Heart left ventricle (tissue), 11 donors: ENCODE measurements around the gene PARP6. TPM values are rescaled to one million over a fixed set of nuclear protein-coding genes. Genes with fewer than 3 reads are reported as not detected.

Source experiments
- polyA plus RNA-seq, 2 donors: library from polyadenylated mRNA; stranded (reverse); fragments of 200-250 nt; gene quantifications; one replicate each; pipeline ENCODE4 v1.2.3, GENCODE V29; 2013
- total RNA-seq, 9 donors: library from RNA; depleted of rRNA in 2 of 9; stranded (reverse); fragments of >200 nt in 2 of 9; fragmentation: NEBNext Ultra II Directional in 3 of 9; extraction: Animal tissue kit (Norgen Biotek cat#: 25700) in 3 of 9; gene quantifications; one replicate each; pipeline versions ENCODE4 v1.1.0 to v1.2.4, GENCODE V29; 2016 to 2023
- donor health status: ischemic (EF 13 %, LVEDD 7.1; RV severe dilation, severe dysfunction).
- donor health status: healthy with polysubstance abuse.
- donor health status: DM: no; HTN: yes; CAD: no.
- donor health status: DM: no; HTN: no; CAD: no.
- donor health status: ischemic (EF 25% LVEDD 5.7; RV mildly dilated, moderate dysfunction).
- donor health status: healthy.
- donor health status: DM: yes; HTN: yes; CAD: no.
- donor health status: PGD.
- donor health status: nonischemic (EF 23%, LVEDD 6.1; RV moderate dilation, normal function).

The PARP6 gene
- total and polyA plus RNA-seq, 11 donors, result 25.6 to 52.5 (median 34.5) TPM

Other genes with a start within 250 kb of the PARP6 start
- 10 to 100 TPM; 23.9 to 33.9 (median 30.6) TPM for gene MYO9A, start 154.4 kb downstream of the PARP6 start, total RNA-seq
- 10 to 100 TPM in 1 of 2 donors, 1 to 10 TPM in 1; 3.2 to 10.9 TPM for gene MYO9A, start 154.4 kb downstream of the PARP6 start, polyA plus RNA-seq
- gene SENP8, start 154.2 kb downstream of the PARP6 start, total RNA-seq, result 1 to 10 TPM; 2.9 to 7.6 (median 5.3) TPM
- 1 to 10 TPM; 2.1 to 3.1 TPM for gene SENP8, start 154.2 kb downstream of the PARP6 start, polyA plus RNA-seq
- under 1 TPM in 1 of 9 donors, not detected in 8; 0.45 TPM for gene GRAMD2A, start 74.8 kb downstream of the PARP6 start, total RNA-seq
- gene GRAMD2A, start 74.8 kb downstream of the PARP6 start, polyA plus RNA-seq, result under 1 TPM in 1 of 2 donors, not detected in 1; 0.03 TPM
- gene PKM, start 41.4 kb downstream of the PARP6 start, total RNA-seq, result 1,000 to 10,000 TPM in 4 of 9 donors, 100 to 1,000 TPM in 5; 648 to 1,279 (median 923) TPM
- 100 to 1,000 TPM; 602 to 887 TPM for gene PKM, start 41.4 kb downstream of the PARP6 start, polyA plus RNA-seq
- gene CELF6, start 47.6 kb upstream of the PARP6 start, total RNA-seq, result 1 to 10 TPM in 3 of 9 donors, under 1 TPM in 6; 0.31 to 1.3 (median 0.87) TPM
- gene CELF6, start 47.6 kb upstream of the PARP6 start, polyA plus RNA-seq, result 1 to 10 TPM in 1 of 2 donors, under 1 TPM in 1; 0.78 to 1.4 TPM
- 100 to 1,000 TPM in 3 of 9 donors, 10 to 100 TPM in 6; 40.8 to 181 (median 74.4) TPM for gene HEXA, start 103.5 kb upstream of the PARP6 start, total RNA-seq
- 10 to 100 TPM; 46.6 to 50.2 TPM for gene HEXA, start 103.5 kb upstream of the PARP6 start, polyA plus RNA-seq
- gene TMEM202, start 125.8 kb upstream of the PARP6 start, total RNA-seq, result not detected
- gene TMEM202, start 125.8 kb upstream of the PARP6 start, polyA plus RNA-seq, result not detected
- gene ARIH1, start 201.8 kb upstream of the PARP6 start, total RNA-seq, result 100 to 1,000 TPM in 7 of 9 donors, 10 to 100 TPM in 2; 50.2 to 217 (median 167) TPM
- gene ARIH1, start 201.8 kb upstream of the PARP6 start, polyA plus RNA-seq, result 10 to 100 TPM; 25.3 to 34.9 TPM